ENCODE data around the gene LCN10. TPM values are rescaled to one million over a fixed set of nuclear protein-coding genes. Genes with fewer than 3 reads are reported as not detected.

The LCN10 gene
- total RNA-seq, 3 donors from 2014 or later (not counting 1 experiment from before 2014, with no cell fraction given), result not detected

DNA sequence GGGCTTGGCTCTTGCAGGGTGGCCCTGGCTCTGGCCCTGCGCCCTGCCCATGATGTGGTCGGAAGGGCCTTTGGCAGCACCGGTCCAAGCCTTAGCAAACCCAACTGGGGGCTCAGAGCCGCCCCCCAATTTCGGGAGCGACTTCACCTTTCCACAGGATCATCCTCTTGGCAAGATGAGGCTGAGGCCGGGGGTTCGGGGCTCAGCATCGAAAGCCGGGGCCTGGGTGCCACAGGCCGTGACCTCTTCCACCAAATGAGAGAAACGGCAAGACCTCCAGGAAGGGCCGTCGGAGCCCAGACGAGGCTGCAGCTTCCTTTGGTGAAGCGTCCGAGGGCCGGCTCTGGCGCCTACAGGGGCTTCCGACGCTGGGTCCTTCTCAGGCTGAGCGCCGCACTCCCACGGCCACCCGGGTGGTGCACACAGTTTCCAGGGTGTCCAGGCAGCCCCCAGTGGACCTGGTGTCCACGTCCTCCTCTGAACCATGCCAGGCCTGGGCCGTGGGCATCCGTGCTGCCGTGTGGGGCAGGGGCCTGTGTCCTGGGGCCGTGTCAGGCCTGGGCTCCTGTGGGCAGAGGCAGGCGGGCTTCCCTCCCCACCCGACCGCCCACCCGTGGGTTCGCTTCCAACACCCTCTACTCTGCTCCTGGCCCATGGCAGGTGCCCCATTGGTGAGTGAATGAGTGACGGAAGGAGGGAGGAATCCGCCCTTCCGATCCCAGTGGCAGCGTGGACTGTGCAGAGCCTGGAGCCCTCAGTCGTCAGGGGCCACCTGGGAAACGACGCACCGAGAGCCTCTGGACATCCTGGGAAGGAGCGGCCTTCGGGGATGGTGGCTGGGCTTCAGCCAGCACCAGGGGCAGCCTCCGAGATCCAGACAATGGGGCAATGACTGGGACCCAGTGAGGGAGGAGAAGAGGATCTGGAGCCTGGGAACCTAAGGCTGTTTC is 50.3 kb downstream of the LCN10 start:
- no peaks in the 10 kb centered on the region for H3K4me1 Mint-ChIP-seq
- DNase-seq, result no peak
- WGBS (ENCODE audit: insufficient coverage), result 92% methylated on average over 46 of the region's 46 CpGs
- H3K36me3 Mint-ChIP-seq, result no peaks in the 10 kb centered on the region
- TF ChIP-seq, protein P1, sequence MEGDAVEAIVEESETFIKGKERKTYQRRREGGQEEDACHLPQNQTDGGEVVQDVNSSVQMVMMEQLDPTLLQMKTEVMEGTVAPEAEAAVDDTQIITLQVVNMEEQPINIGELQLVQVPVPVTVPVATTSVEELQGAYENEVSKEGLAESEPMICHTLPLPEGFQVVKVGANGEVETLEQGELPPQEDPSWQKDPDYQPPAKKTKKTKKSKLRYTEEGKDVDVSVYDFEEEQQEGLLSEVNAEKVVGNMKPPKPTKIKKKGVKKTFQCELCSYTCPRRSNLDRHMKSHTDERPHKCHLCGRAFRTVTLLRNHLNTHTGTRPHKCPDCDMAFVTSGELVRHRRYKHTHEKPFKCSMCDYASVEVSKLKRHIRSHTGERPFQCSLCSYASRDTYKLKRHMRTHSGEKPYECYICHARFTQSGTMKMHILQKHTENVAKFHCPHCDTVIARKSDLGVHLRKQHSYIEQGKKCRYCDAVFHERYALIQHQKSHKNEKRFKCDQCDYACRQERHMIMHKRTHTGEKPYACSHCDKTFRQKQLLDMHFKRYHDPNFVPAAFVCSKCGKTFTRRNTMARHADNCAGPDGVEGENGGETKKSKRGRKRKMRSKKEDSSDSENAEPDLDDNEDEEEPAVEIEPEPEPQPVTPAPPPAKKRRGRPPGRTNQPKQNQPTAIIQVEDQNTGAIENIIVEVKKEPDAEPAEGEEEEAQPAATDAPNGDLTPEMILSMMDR (IDR thresholded peaks at IDR 0.05), result no peak
- Histone ChIP-seq H3K27ac (ENCODE audit: low read length) (no peak overlapping the region), H3K4me3 (ENCODE audit: low read length) (no peak overlapping the region), H3K9me3 (ENCODE audit: control insufficient read depth, insufficient read depth, low read length) (no peaks in the 10 kb centered on the region), H3K4me1 (ENCODE audit: control insufficient read depth, insufficient read depth, low read length) (peaks cover 15% of the 10 kb centered on the region), H3K36me3 (ENCODE audit: control insufficient read depth, insufficient read depth, low read length) (no peaks in the 10 kb centered on the region), H3K27me3 (ENCODE audit: control insufficient read depth, insufficient read depth, low read length) (no peaks in the 10 kb centered on the region)
- no peak overlapping the region for H3K4me3 Mint-ChIP-seq
- intact Hi-C loops (cut with micrococcal nuclease), result no loop called here
- H3K9me3 Mint-ChIP-seq, result no peaks in the 10 kb centered on the region
- no peak overlapping the region for H3K27ac Mint-ChIP-seq
- ATAC-seq, result no peak
- H3K27me3 Mint-ChIP-seq (ENCODE audit: low read depth in 2 of 2), result peaks cover 5% of the 10 kb centered on the region in 2 donors

DNA sequence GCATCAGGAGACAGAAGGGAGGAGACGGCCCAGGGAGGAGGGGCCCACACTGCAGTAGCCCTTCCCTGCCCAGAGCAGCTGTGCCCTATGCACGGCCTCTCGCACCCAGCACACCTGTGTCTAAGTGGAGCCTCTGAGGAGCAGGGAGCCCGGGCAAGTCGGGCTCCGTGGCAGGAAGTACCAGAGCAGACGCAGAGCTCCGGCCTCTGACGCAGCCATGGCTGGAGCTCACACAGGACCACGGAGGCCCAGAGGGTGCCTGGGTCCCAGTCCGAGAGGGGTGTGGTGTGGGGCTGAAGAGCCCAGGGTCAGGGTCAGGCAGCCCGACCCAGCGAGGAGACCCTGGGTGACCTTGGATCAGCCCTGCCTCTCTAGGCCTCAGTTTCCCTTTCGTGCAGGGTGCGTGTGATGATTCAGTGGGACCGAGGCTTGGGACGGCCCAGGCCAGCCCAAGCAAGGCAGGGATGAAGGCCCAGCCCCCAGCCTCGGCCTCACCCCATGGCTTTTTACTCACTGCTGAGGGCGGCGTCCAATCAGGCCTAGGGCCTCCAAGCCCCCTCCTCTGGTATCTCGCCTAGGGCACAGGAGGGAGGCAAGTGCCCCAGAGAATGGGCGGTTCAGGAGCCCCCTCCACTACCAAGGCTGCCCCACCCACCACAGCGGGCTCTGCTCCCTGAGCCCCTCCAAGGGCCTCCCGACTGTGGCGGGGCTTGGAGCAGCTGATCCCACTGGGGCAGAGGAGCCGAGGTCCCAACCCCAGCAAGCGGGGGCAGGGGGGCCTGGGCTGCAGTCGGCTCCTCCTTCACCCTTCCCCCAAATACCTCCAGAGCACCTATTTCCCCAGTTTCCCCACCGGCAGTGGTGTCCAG is 51.2 kb downstream of the LCN10 start:
- TF ChIP-seq, protein P1 (IDR thresholded peaks at IDR 0.05), result no peak
- no peaks in the 10 kb centered on the region for H3K27me3 ChIP-seq (ENCODE audit: control insufficient read depth, insufficient read depth, low read length)
- no peak overlapping the region for H3K4me3 ChIP-seq (ENCODE audit: low read length)
- H3K4me3 Mint-ChIP-seq, result no peak overlapping the region
- ATAC-seq, result no peak
- H3K27ac Mint-ChIP-seq, result no peak overlapping the region
- no peak overlapping the region for H3K27ac ChIP-seq (ENCODE audit: low read length)
- H3K4me1 ChIP-seq (ENCODE audit: control insufficient read depth, insufficient read depth, low read length), result peaks cover 12% of the 10 kb centered on the region
- H3K9me3 ChIP-seq (ENCODE audit: control insufficient read depth, insufficient read depth, low read length), result no peaks in the 10 kb centered on the region
- intact Hi-C loops (cut with micrococcal nuclease), result no loop called here
- H3K4me1 Mint-ChIP-seq, result no peaks in the 10 kb centered on the region
- 87% methylated on average over 29 of the region's 29 CpGs for WGBS (ENCODE audit: insufficient coverage)
- no peak for DNase-seq
- H3K27me3 Mint-ChIP-seq (ENCODE audit: low read depth in 2 of 2), result no peaks in the 10 kb centered on the region
- H3K36me3 ChIP-seq (ENCODE audit: control insufficient read depth, insufficient read depth, low read length), result no peaks in the 10 kb centered on the region
- H3K36me3 Mint-ChIP-seq, result no peaks in the 10 kb centered on the region
- no peaks in the 10 kb centered on the region for H3K9me3 Mint-ChIP-seq

DNA sequence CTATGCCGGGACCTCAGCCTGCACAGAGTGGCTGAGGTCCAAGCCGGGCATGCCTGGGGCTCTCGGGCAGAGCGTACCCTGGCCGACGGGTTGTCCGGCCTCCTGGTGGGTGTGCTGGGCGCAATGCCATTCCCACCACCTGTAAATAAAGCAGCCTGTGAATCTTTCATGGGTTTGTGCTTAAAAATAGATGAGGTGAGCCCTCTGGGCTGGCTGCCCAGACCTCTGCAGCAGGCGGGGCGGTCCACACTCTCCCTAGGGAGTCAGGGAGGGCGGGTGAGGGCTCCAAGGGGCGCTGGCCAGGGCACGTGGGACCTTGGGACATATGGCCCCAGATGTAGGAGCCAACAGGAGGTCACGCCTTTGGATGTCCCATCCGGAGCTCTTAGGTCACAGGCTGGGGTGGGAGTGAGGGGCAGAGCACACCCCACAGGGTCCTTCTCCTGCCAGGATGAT is 51.9 kb downstream of the LCN10 start:
- H3K4me1 Mint-ChIP-seq, result peaks cover 5 to 6% of the 10 kb centered on the region in 2 donors
- Histone ChIP-seq H3K4me3 (ENCODE audit: low read length) (no peak overlapping the region), H3K27ac (ENCODE audit: low read length) (no peak overlapping the region), H3K36me3 (ENCODE audit: control insufficient read depth, insufficient read depth, low read length) (no peaks in the 10 kb centered on the region), H3K27me3 (ENCODE audit: control insufficient read depth, insufficient read depth, low read length) (no peaks in the 10 kb centered on the region), H3K9me3 (ENCODE audit: control insufficient read depth, insufficient read depth, low read length) (no peaks in the 10 kb centered on the region), H3K4me1 (ENCODE audit: control insufficient read depth, insufficient read depth, low read length) (peaks cover 15% of the 10 kb centered on the region)
- no peaks in the 10 kb centered on the region for H3K9me3 Mint-ChIP-seq
- DNase-seq, result no peak
- intact Hi-C loops (cut with micrococcal nuclease), result no loop called here
- ATAC-seq, result no peak
- WGBS (ENCODE audit: insufficient coverage), result 90% methylated on average over 14 of the region's 15 CpGs
- H3K4me3 Mint-ChIP-seq, result no peak overlapping the region
- H3K27me3 Mint-ChIP-seq (ENCODE audit: low read depth in 2 of 2), result no peaks in the 10 kb centered on the region
- TF ChIP-seq, protein P1 (IDR thresholded peaks at IDR 0.05), result no peak
- no peaks in the 10 kb centered on the region for H3K36me3 Mint-ChIP-seq
- H3K27ac Mint-ChIP-seq, result no peak overlapping the region

All from natural killer cell (primary cell).